ENCODE data around the gene PNLIPRP3. TPM values are rescaled to one million over a fixed set of nuclear protein-coding genes. Genes with fewer than 3 reads are reported as not detected.

PNLIPRP3 gene
- total and polyA plus RNA-seq, 2 of the 4 experiments (the other 2 are of a cell fraction): not detected

- BruUV-seq (replicated peaks): no TSS peak
- dilution Hi-C loops (cut with HindIII; ENCODE audit: low sequenced_read_pairs, unreplicated experiment) (no loop called here), intact Hi-C loops (cut with micrococcal nuclease) (no loop called here), in situ Hi-C loops (cut with MboI; ENCODE audit: low sequenced_read_pairs) (loop anchor here (25.0 kb wide), 1 partner anchor 1036 kb away; no protein-coding TSS in a partner anchor)
- Histone ChIP-seq H2BK120ac (ENCODE audit: low read depth, low read length) (no peak overlapping the region), H2AFZ (replicated peaks; ENCODE audit: low read length, poor library complexity) (no peak overlapping the region), H4K91ac (ENCODE audit: insufficient read depth, low read depth, low read length) (no peak overlapping the region), H3K4ac (ENCODE audit: low read depth, low read length) (no peak overlapping the region), H2BK15ac (ENCODE audit: low read depth, low read length) (no peak overlapping the region), H3K14ac (replicated peaks; ENCODE audit: low read depth, low read length) (no peak overlapping the region), H3K27me3 (ENCODE audit: control insufficient read depth, insufficient read depth, low read length) (no peaks in the 10 kb centered on the region), H3K9me3 (ENCODE audit: control insufficient read depth, insufficient read depth, low read length) (no peaks in the 10 kb centered on the region), H3K4me2 (ENCODE audit: low read depth, low read length) (no peak overlapping the region), H3K23ac (ENCODE audit: low read depth, low read length) (no peak overlapping the region), H4K8ac (ENCODE audit: low read depth in 2 of 2, low read length in 2 of 2) (no peak overlapping the region), H3K4me3 (ENCODE audit: insufficient read depth, low read depth, low read length) (no peak overlapping the region), H3K36me3 (ENCODE audit: control insufficient read depth, insufficient read depth, low read length) (no peaks in the 10 kb centered on the region), H2BK20ac (ENCODE audit: low read depth, low read length) (no peak overlapping the region), H3K9ac (ENCODE audit: low read depth, low read length) (no peak overlapping the region), H2BK5ac (ENCODE audit: low read depth, low read length, poor library complexity, severe bottlenecking) (no peak overlapping the region), H2AK9ac (replicated peaks; ENCODE audit: low read depth, low read length, poor library complexity) (no peak overlapping the region), H3K4me1 (ENCODE audit: control insufficient read depth, insufficient read depth, low read length) (no peaks in the 10 kb centered on the region), H2AK5ac (ENCODE audit: low read depth, low read length) (no peak overlapping the region), H3K27ac (ENCODE audit: insufficient read depth, low read length) (no peak overlapping the region), H3K79me1 (ENCODE audit: low read depth in 1 of 2, low read length in 2 of 2) (no peaks in the 10 kb centered on the region), H4K5ac (ENCODE audit: low read depth, low read length) (no peak overlapping the region), H4K20me1 (ENCODE audit: insufficient read depth, low read length) (no peaks in the 10 kb centered on the region), H3K56ac (ENCODE audit: extremely low read depth, insufficient read depth, low read length) (no peak overlapping the region), H3K18ac (ENCODE audit: low read depth, low read length) (no peak overlapping the region), H3K9me1 (ENCODE audit: insufficient read depth, low read length) (no peaks in the 10 kb centered on the region)
- no peak for DNase-seq
- ChIA-PET CTCF (no interaction called here), POLR2A (ENCODE audit: unreplicated experiment) (no interaction called here)
- WGBS, 2 experiments (ENCODE audit: extremely low coverage in 2 of 2, insufficient read length in 1 of 2): no CpG with 5 or more reads among the region's 5 CpGs
- TF ChIP-seq NFE2L2 (IDR thresholded peaks at IDR 0.05; ENCODE audit: low read depth, low read length) (no peak), MAFK (IDR thresholded peaks at IDR 0.05; ENCODE audit: low read depth, low read length) (no peak), RFX5 (IDR thresholded peaks at IDR 0.05; ENCODE audit: low read depth, low read length) (no peak), USF2 (IDR thresholded peaks at IDR 0.05; ENCODE audit: low read depth, low read length) (no peak), ELK1 (IDR thresholded peaks at IDR 0.05; ENCODE audit: borderline replicate concordance, low read depth, low read length) (no peak), FOS (IDR thresholded peaks at IDR 0.05; ENCODE audit: low read depth, low read length) (no peak), BHLHE40 (IDR thresholded peaks at IDR 0.05; ENCODE audit: low read depth, low read length) (no peak), MAZ (IDR thresholded peaks at IDR 0.05; ENCODE audit: borderline replicate concordance, low read depth, low read length) (no peak), CHD1 (IDR thresholded peaks at IDR 0.05; ENCODE audit: low read depth, low read length) (no peak), POLR2A (IDR thresholded peaks at IDR 0.05; ENCODE audit: low read depth, low read length) (no peak), RCOR1 (IDR thresholded peaks at IDR 0.05; ENCODE audit: insufficient replicate concordance, low read length) (no peak), MXI1 (IDR thresholded peaks at IDR 0.05; ENCODE audit: borderline replicate concordance, low read depth, low read length) (no peak), SMC3 (IDR thresholded peaks at IDR 0.05; ENCODE audit: low read depth, low read length) (no peak), CTCF (conservative IDR thresholded peaks at IDR 0.05; ENCODE audit: low read depth, low read length) (no peak), RAD21 (IDR thresholded peaks at IDR 0.05; ENCODE audit: low read length) (no peak), CEBPB (IDR thresholded peaks at IDR 0.05; ENCODE audit: low read depth, low read length) (no peak)
- no peak for ATAC-seq (ENCODE audit: low read depth)
Measured at GRCh38 chr10:116398224-116398623, 29.4 kb upstream of the PNLIPRP3 start.
